ENCODE data around the gene DGKB.

DGKB gene

GRCh38 chr7:14682910-14683465 is 219.6 kb downstream of the DGKB start:
- DNase-seq: no peak

DNA sequence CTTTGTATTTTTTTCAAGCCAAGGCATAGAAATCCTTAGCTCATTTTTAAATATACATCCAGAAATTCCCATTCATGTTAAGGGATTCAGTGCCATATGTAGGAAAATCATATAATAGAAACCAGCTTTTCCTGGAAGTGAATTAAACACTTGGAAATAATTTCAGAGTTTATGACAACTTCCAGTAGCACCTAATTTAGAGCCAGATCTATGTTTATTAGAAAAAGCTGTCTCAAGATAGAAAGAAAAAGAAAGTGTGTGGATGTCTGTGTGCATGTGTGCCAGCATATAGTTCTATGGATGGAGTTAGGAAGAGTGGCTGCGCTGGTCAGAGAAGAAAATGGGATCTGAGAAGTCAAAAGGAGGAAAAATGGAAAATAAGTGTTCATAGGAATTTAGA is 225.7 kb downstream of the DGKB start:
- DNase-seq: no peak

GRCh38 chr7:14673202-14673601 is 229.3 kb downstream of the DGKB start:
- DNase-seq: no peak

- DNase-seq: no peak
Measured at GRCh38 chr7:14666913-14667312, 235.6 kb downstream of the DGKB start.

GRCh38 chr7:14666304-14666703 is 236.2 kb downstream of the DGKB start:
- DNase-seq: no peak

- DNase-seq: no peak
Measured at GRCh38 chr7:14639801-14640200, 262.8 kb downstream of the DGKB start.

DNA sequence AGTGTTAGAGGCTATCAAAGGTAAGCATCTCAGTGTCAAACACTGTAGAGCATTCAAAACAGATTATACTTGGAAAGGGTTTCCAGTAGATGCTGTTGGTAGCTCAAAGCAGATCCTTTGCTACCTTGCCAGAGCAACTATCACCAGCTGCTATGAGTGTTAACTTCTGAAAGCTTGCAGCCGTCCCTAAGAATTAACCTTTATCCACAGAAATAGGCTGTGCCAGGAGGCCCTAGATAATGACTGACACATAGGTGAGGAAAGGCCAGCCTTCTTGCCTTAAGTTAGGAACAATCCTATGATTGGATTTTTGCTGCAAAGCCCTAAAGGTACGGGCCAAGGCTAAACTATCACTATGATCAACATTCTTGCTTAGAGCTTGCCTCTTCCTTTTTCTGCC is 263.2 kb downstream of the DGKB start:
- DNase-seq: no peak

- DNase-seq: no peak
Measured at GRCh38 chr7:14637968-14638367, 264.6 kb downstream of the DGKB start.

- DNase-seq: no peak
Measured at GRCh38 chr7:14635955-14636354, 266.6 kb downstream of the DGKB start.

- DNase-seq: no peak
Measured at GRCh38 chr7:14630048-14630447, 272.5 kb downstream of the DGKB start.

DNA sequence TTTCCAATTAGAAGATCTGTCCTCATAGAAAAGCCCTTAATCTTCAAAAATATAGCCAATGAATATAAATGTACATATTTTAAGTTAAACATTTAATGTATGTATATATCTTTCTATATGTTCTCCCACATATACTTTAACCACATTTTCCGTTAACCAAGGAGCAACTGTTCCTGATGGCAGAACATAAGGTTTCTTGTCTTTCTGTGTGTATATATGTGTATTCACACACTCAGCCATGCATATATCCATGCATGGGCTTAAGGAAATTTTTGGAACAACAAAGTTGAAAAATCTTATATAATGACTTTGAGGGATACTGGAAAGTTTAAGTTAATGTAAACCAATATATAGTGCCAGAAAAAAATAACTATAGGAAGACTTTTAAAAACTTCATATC is 274.0 kb downstream of the DGKB start:
- DNase-seq: no peak

GRCh38 chr7:14626076-14626475 is 276.5 kb downstream of the DGKB start:
- no peak for DNase-seq

DNA sequence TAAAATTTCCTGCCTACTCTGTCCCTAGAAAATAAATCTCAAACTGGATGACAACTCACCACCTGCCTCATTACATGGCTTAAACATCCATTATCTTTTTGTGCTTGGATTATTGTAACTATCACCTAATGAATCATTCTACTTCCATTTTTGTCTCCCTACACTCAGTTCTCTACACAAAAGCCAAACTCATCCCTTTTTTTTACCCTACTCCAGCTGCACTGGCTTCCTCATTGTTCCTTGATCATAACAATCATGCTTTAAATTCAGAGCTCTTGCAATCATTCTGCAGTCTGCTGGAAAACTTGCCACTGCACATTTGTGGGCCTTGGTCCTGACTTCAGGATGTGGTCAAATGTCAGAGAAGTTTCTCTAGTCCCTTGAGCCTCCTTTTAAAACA is 280.0 kb downstream of the DGKB start:
- no peak for DNase-seq

DNA sequence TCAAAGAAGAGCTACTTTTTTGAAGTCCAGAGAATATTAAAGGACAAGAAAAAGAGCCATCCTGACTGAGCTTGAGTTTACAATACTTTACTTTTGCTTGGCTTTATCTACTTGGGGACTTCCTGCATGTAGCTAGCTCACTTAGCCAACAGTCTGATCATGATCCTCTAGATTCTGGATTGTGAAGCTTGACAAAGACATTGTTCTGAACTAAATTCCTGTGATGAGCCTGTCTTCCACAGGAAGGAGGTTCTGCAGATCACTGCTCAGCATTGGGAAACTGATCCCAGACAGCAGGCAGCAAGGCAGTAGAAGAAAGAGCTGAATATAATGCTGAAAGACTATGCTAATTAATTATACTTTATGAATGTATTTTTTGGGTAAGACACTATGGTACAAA is 296.4 kb downstream of the DGKB start:
- no peak for DNase-seq

DNA sequence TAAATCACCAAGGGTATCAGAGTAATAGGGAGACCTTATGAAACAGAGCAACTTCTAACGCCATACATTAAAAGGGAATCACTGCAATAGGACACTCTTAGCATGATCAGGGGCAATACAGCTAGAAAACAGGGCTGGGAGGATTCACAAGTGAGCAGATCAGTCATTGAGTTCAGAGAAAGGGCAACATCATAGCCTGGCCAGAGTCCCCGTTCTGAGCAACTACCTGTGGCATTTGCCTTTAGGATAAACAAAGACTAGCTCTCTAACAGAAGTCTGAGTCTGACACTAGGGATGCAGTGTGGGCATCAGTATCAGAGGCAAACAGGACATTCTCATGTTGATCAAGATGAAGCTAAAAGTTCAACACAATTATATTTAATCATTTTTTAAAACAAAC is 297.9 kb downstream of the DGKB start:
- DNase-seq: no peak

GRCh38 chr7:14602851-14603250 is 299.7 kb downstream of the DGKB start:
- no peak for DNase-seq

GRCh38 chr7:14600766-14601367 is 301.7 kb downstream of the DGKB start:
- no peak for DNase-seq

DNA sequence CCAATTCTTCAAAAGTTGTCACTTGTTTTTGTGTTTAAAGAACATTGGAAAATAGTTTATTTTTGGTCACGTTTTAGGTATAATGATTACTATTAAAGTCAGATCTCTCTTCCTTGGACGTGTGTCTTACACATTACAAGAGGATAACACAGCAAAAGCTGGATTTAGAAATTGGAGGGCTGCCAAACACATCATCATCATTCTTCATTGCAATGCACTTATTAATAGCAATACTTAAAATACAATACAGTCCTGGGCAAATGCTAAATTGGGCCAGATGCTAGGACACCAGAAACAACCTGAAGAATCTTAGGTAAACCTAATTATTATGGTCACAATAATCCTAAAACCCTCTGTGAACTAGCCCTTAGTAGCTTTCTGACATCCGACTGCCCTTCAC is 303.6 kb downstream of the DGKB start:
- no peak for DNase-seq

DNA sequence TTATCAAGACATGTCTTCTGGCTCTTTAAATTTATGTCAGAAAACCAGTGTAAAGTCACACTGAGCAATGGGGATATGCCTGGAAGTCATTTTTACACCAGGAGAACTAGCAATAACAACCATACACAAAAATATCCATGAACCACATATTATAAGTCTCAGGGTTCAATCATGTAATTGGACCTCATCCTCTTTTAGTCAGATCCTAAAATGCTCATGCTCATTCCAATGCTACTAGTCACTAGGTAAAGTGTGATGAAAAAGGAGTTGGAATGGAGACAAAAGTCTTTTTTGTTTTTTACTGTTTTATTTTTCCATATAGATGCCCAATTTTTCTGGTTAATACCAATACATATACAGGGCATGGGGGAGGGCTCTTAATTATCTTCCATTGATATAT is 306.1 kb downstream of the DGKB start:
- DNase-seq: no peak

GRCh38 chr7:14590206-14590605 is 312.3 kb downstream of the DGKB start:
- no peak for DNase-seq

DNA sequence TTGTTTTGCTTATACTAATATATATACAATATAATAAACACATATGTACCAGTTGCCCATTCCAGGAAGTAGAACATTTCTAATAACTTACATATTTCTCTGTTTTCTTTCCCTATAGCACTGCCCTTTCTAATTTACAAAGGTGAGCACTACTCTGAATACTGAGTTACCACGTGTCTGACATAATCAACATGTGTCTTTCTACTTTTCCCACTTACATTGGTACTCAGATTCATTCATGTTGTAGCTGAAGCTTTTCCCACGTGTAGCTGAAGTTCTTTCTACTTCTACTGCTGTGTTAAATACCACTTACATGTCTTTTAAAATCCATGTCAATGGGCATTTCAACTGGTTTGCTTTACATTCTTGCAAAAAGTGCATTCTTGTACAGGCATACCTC is 317.3 kb downstream of the DGKB start:
- DNase-seq: no peak

DNA sequence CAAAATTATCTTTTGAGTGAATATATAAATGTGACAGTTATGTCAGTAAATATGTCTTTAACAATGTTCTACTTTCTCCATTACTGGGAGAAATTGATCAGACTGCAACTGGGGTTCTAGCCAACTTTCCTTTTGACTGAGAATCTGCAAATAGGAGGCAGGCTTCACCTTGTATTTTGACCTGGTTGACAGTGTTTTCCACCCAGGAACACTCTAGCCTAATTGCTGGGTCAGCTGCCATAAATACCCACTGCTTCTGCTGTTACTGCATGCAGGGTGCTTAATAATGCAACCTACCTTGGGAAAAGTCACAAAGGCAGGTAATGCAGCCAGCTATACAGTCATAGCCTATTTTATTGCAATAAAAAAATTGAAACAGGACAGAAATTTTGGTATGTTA is 319.0 kb downstream of the DGKB start:
- no peak for DNase-seq

DNA sequence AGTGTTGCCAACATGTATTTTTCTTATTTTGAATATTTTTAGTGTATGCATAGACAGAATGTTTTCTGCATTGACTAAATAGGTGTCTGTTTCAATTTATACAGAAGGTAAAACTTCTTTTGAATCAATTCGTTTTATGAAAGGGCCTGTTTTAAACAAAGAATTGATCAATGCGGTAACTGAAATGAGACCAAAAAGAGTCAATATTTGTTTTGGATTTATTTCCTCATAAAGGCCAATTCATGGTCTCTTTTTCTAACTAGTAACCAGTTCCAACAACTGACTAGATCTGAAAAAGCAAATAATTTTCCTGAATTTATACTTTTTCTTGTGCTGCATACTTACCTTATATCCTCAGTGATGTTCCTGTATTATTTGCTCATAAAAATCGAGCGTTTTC is 320.5 kb downstream of the DGKB start:
- no peak for DNase-seq

- DNase-seq: no peak
Measured at GRCh38 chr7:14579971-14580370, 322.6 kb downstream of the DGKB start.

DNA sequence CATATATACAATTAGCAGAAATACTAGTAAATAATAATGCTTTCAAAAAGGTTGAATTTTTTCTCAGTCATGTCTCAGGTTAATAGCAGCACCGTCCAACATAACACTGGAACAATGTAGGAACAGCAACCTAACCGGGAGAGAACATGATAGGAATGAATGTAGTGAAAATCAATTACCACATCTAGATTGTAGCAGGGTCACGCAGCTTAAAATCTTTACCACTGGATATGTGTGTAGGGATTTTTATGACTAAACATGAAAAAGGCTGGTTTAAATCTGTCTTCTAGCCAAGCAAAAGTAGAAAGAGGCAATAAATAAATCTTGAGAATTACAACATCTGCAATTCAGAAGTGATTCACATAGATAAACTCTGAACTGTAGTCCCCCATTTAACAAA is 326.0 kb downstream of the DGKB start:
- no peak for DNase-seq

All from NCI-H1092 (cell line).